H1 (cell line): ENCODE measurements around the gene SNAP25. TPM values are rescaled to one million over a fixed set of nuclear protein-coding genes. Genes with fewer than 3 reads are reported as not detected.

Experiments
- CTCF ChIA-PET: fragments of 300-600 bp; sonication (Branson Sonifier 250); formaldehyde crosslinking; loops from one replicate; lab custom pipeline; 2021; ENCODE audit not compliant: partially characterized antibody; lab: Charles Lee
- POLR2A ChIA-PET: fragments of 300-600 bp; sonication (Branson Sonifier 250); formaldehyde crosslinking; loops from one replicate; lab custom pipeline; 2021; ENCODE audit warnings: inconsistent platforms; ENCODE audit not compliant: partially characterized antibody; lab: Charles Lee
- DNase-seq, 2 experiments: peaks; one replicate each; pipeline versions ENCODE4 v3.0.0 to v3.0.0-alpha.2; 2010 to 2022; ENCODE audit warnings: low spot score in 2 of 2, low read depth in 1 of 2, mixed read lengths in 1 of 2
- FAIRE-seq: peaks from 2 replicates; lab custom pipeline; 2011; peaks lifted over from hg19 to GRCh38; lab: Jason Lieb, UNC
- H2AFZ ChIP-seq: 2 replicates; pipeline ENCODE4 v1.8.1; 2012; ENCODE audit warnings: low read length, inconsistent platforms
- H2AK5ac ChIP-seq: 2 replicates; pipeline ENCODE4 v1.6.1; 2013; ENCODE audit warnings: low read depth, low read length
- H2BK120ac ChIP-seq: replicated peaks from 2 replicates; pipeline ENCODE3; 2013; ENCODE audit warnings: low read depth, low read length, inconsistent platforms
- H2BK12ac ChIP-seq: 2 replicates; pipeline ENCODE4 v1.6.1; 2013; ENCODE audit warnings: low read depth, low read length
- H2BK15ac ChIP-seq: 2 replicates; pipeline ENCODE4 v1.6.1; 2013; ENCODE audit warnings: low read length
- H2BK20ac ChIP-seq: 2 replicates; pipeline ENCODE4 v1.6.1; 2013; ENCODE audit warnings: low read length
- H2BK5ac ChIP-seq: 2 replicates; pipeline ENCODE4 v1.6.1; 2013; ENCODE audit warnings: low read depth, low read length
- H3K14ac ChIP-seq: 2 replicates; pipeline ENCODE4 v1.6.1; 2013; ENCODE audit warnings: inconsistent platforms; ENCODE audit not compliant: insufficient read length
- H3K18ac ChIP-seq: 2 replicates; pipeline ENCODE4 v1.6.1; 2013; ENCODE audit warnings: low read length; ENCODE audit errors: extremely low read depth
- H3K23ac ChIP-seq: 2 replicates; pipeline ENCODE4 v1.6.1; 2013; ENCODE audit warnings: inconsistent platforms; ENCODE audit not compliant: insufficient read length
- H3K23me2 ChIP-seq: 2 replicates; pipeline ENCODE4 v1.6.1; 2013; ENCODE audit warnings: low read depth, low read length
- H3K27ac ChIP-seq: 2 replicates; pipeline ENCODE4 v1.6.1; 2011; ENCODE audit warnings: low read depth, low read length, inconsistent platforms
- H3K27me3 ChIP-seq, 4 experiments: replicated peaks in 1 of 4; 1 replicate in 1 of 4; 2 replicates in 3 of 4; pipeline versions ENCODE4 v1.6.1 to v1.8.1; 2011 to 2013; ENCODE audit warnings: low read length in 3 of 4, mild to moderate bottlenecking in 3 of 4, inconsistent platforms in 2 of 4, mixed read lengths in 2 of 4, moderate library complexity in 1 of 4; ENCODE audit not compliant: control insufficient read depth in 3 of 4, insufficient read depth in 3 of 4; ENCODE audit errors: extremely low read depth in 1 of 4
- H3K36me3 ChIP-seq, 4 experiments: 2 replicates each; pipeline versions ENCODE4 v1.6.1 to v1.8.1; 2011 to 2013; ENCODE audit warnings: mild to moderate bottlenecking in 4 of 4, low read length in 3 of 4, moderate library complexity in 2 of 4, control low read depth in 1 of 4, inconsistent platforms in 1 of 4; ENCODE audit not compliant: insufficient read depth in 4 of 4, control insufficient read depth in 2 of 4
- H3K4ac ChIP-seq: replicated peaks from 2 replicates; pipeline ENCODE3; 2013; ENCODE audit warnings: low read length, low read depth, mixed read lengths, inconsistent platforms; ENCODE audit not compliant: insufficient read length
- H3K4me1 ChIP-seq, 4 experiments: replicated peaks in 1 of 4; 1 replicate in 1 of 4; 2 replicates in 3 of 4; pipeline versions ENCODE4 v1.6.1 to v1.8.1; 2011 to 2013; ENCODE audit warnings: low read length in 3 of 4, inconsistent platforms in 2 of 4, mixed read lengths in 1 of 4; ENCODE audit not compliant: insufficient read depth in 4 of 4, control insufficient read depth in 3 of 4
- H3K4me2 ChIP-seq, 2 experiments: 2 replicates each; pipeline versions ENCODE4 v1.6.1 to v1.8.1; 2011 to 2013; ENCODE audit warnings: low read depth in 2 of 2, low read length in 2 of 2, control low read depth in 1 of 2, inconsistent platforms in 1 of 2, mild to moderate bottlenecking in 1 of 2; ENCODE audit not compliant: insufficient read depth in 1 of 2
- H3K4me3 ChIP-seq, 4 experiments: fragments of 200-600, 300-600 bp in 1 of 4; sonication (generic), shearing (Covaris generic), sonication (Bioruptor Twin) in 1 of 4; 2 replicates each; pipeline versions ENCODE4 v1.5.1 to v1.8.1; 2011 to 2016; ENCODE audit warnings: low read length in 4 of 4, low read depth in 3 of 4, control low read depth in 2 of 4, inconsistent platforms in 2 of 4, mild to moderate bottlenecking in 2 of 4, mixed read lengths in 1 of 4, moderate library complexity in 1 of 4; ENCODE audit not compliant: insufficient read depth in 2 of 4; ENCODE audit errors: extremely low read depth in 1 of 4
- H3K56ac ChIP-seq: replicated peaks from 2 replicates; pipeline ENCODE3; 2013; ENCODE audit warnings: low read depth, mild to moderate bottlenecking, mixed read lengths, low read length, inconsistent platforms; ENCODE audit not compliant: insufficient read length
- H3K79me1 ChIP-seq: 2 replicates; pipeline ENCODE4 v1.6.1; 2013; ENCODE audit warnings: low read depth, low read length, control low read depth
- H3K79me2 ChIP-seq, 2 experiments: 2 replicates each; pipeline versions ENCODE4 v1.6.1 to v1.8.1; 2012 to 2013; ENCODE audit warnings: low read length in 2 of 2, mild to moderate bottlenecking in 2 of 2, inconsistent platforms in 1 of 2; ENCODE audit not compliant: insufficient read depth in 2 of 2, control insufficient read depth in 1 of 2
- H3K9ac ChIP-seq, 4 experiments: replicated peaks in 1 of 4; 1 replicate in 1 of 4; 2 replicates in 3 of 4; pipeline versions ENCODE4 v1.6.1 to v1.8.1; 2011 to 2013; ENCODE audit warnings: low read depth in 3 of 4, low read length in 3 of 4, control low read depth in 2 of 4, mild to moderate bottlenecking in 2 of 4, moderate library complexity in 2 of 4, inconsistent platforms in 1 of 4; ENCODE audit errors: extremely low read depth in 1 of 4
- H3K9me3 ChIP-seq, 2 experiments: 2 replicates each; pipeline versions ENCODE4 v1.6.1 to v1.8.1; 2012 to 2013; ENCODE audit warnings: mild to moderate bottlenecking in 2 of 2, moderate library complexity in 2 of 2, control low read depth in 1 of 2, inconsistent platforms in 1 of 2, low read depth in 1 of 2, low read length in 1 of 2, mixed read lengths in 1 of 2; ENCODE audit not compliant: insufficient read depth in 2 of 2
- H4K20me1 ChIP-seq, 2 experiments: replicated peaks in 1 of 2; 2 replicates each; pipeline versions ENCODE3 to v1.8.1; 2011 to 2013; ENCODE audit warnings: inconsistent platforms in 2 of 2, low read length in 2 of 2, mild to moderate bottlenecking in 1 of 2; ENCODE audit not compliant: insufficient read depth in 2 of 2, control insufficient read depth in 1 of 2
- H4K5ac ChIP-seq: 2 replicates; pipeline ENCODE4 v1.6.1; 2013; ENCODE audit warnings: low read length, low read depth, mixed read lengths, inconsistent platforms; ENCODE audit not compliant: insufficient read length
- H4K8ac ChIP-seq: 2 replicates; pipeline ENCODE4 v1.8.0; 2013; ENCODE audit warnings: mild to moderate bottlenecking, moderate library complexity, low read length, inconsistent platforms; ENCODE audit not compliant: insufficient read depth; ENCODE audit errors: extremely low read depth
- H4K91ac ChIP-seq: replicated peaks from 2 replicates; pipeline ENCODE3; 2013; ENCODE audit warnings: low read length, mixed read lengths, inconsistent platforms; ENCODE audit not compliant: insufficient read length
- ATF3 ChIP-seq: IDR thresholded peaks from 2 replicates; pipeline ENCODE4 v1.6.1; 2011; ENCODE audit warnings: low read depth, mild to moderate bottlenecking, low read length; ENCODE audit not compliant: insufficient read depth
- E2F6 ChIP-seq: IDR thresholded peaks from 2 replicates; pipeline ENCODE4 v1.6.1; 2012; ENCODE audit warnings: inconsistent platforms
- EZH2 ChIP-seq: fragments of 200-600 bp; sonication (generic); IDR thresholded peaks from 2 replicates; pipeline ENCODE4 v1.7.1; 2012; ENCODE audit warnings: low read depth, mild to moderate bottlenecking, moderate library complexity, low read length, inconsistent platforms; ENCODE audit not compliant: severe bottlenecking
- HDAC2 ChIP-seq, 2 experiments: fragments of 300-600 bp in 1 of 2; sonication (generic) in 1 of 2; IDR thresholded peaks; 2 replicates each; pipeline ENCODE4 v1.6.1; 2011 to 2012; ENCODE audit warnings: low read depth in 2 of 2, low read length in 2 of 2, mild to moderate bottlenecking in 2 of 2, moderate library complexity in 2 of 2, borderline replicate concordance in 1 of 2, inconsistent platforms in 1 of 2
- PHF8 ChIP-seq: fragments of 200-600 bp; sonication (generic); conservative IDR thresholded peaks from 2 replicates; pipeline ENCODE4 v1.7.1; 2012; ENCODE audit warnings: low read depth, mild to moderate bottlenecking, inconsistent platforms, low read length, moderate library complexity
- SAP30 ChIP-seq: fragments of 300-600 bp; sonication (generic); IDR thresholded peaks from 2 replicates; pipeline ENCODE4 v1.7.1; 2012; ENCODE audit warnings: low read length, moderate library complexity, mild to moderate bottlenecking, inconsistent platforms; ENCODE audit not compliant: insufficient read depth, insufficient replicate concordance
- SIN3A ChIP-seq, 2 experiments: IDR thresholded peaks in 1 of 2; conservative IDR thresholded peaks in 1 of 2; 2 replicates each; pipeline ENCODE4 v1.6.1; 2011 to 2012; ENCODE audit warnings: low read length in 2 of 2, improper control_type of control experiment in 1 of 2, low read depth in 1 of 2, mild to moderate bottlenecking in 1 of 2
- TAF7 ChIP-seq: optimal IDR thresholded peaks from 2 replicates; pipeline ENCODE3; 2011; ENCODE audit warnings: low read depth, mild to moderate bottlenecking, inconsistent platforms, low read length, moderate library complexity, borderline replicate concordance
- TEAD4 ChIP-seq: IDR thresholded peaks from 2 replicates; pipeline ENCODE4 v1.6.1; 2012; ENCODE audit warnings: low read depth, low read length, inconsistent platforms, mixed read lengths
- ZNF274 ChIP-seq: IDR thresholded peaks from 2 replicates; pipeline ENCODE4 v1.7.0; 2012; ENCODE audit warnings: low read length, borderline replicate concordance; ENCODE audit errors: extremely low read depth
- WGBS, 2 experiments: shearing (Covaris generic) in 1 of 2; methylation state at CpG; one replicate each; pipeline versions ENCODE4 v1.1.6 to v1.1.7; 2013 to 2015; ENCODE audit warnings: low lambda C conversion rate in 2 of 2, mixed read lengths in 2 of 2, inconsistent platforms in 1 of 2, low coverage in 1 of 2, missing lambda C conversion rate in 1 of 2; ENCODE audit not compliant: insufficient replicate concordance in 2 of 2, insufficient coverage in 1 of 2, insufficient read length in 1 of 2; ENCODE audit errors: extremely low coverage in 1 of 2, missing lambda C conversion rate in 1 of 2; 5-methylcytosine and 5-hydroxymethylcytosine counted together
- polyA plus RNA-seq, 7 experiments: library from polyadenylated mRNA; depleted of rRNA in 3 of 7; stranded (reverse) in 5 of 7; unstranded in 2 of 7; fragments of >200 nt in 5 of 7; fragments of 200-250 nt in 2 of 7; gene quantifications; 1 replicate in 5 of 7; 2 replicates in 1 of 7; 4 replicates in 1 of 7; pipeline versions ENCODE4 v1.2.1 to v1.2.3, GENCODE V29; 2011 to 2013; ENCODE audit warnings: missing spikeins in 2 of 7, mixed read lengths in 2 of 7
- total RNA-seq: library from RNA; stranded (reverse); fragmentation: NEBNext Ultra II Directional; extraction: Animal tissue kit (Norgen Biotek cat#: 25700); gene quantifications from 2 replicates; pipeline ENCODE4 v1.2.1, GENCODE V29; 2021
- TF ChIP-seq, protein P1 (sequence below): IDR thresholded peaks from 2 replicates; pipeline ENCODE4 v1.6.1; 2012; ENCODE audit warnings: inconsistent platforms

The SNAP25 gene
- total and polyA plus RNA-seq, 2 of the 8 experiments (the other 6 are each of a cell fraction or from before 2014, with no cell fraction given) = 0.51 to 0.52 TPM

DNA sequence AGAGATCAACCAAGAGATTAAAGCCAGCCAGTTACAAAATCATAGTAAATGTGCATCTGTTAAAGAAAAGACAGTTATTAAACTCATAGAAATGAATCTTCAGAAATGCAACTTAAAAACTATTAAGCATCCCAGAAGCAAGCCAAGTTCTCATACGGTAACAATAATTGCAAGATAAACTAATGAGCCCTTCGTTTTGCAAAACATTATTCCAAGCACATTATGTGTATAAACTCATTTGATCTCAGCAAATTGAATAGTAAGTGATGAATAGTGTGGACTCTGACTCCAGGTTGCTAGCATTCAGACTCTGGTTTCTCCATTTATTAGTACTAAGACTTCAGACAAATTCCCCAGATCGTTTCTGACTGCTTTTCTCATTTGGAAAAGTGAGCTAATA, 85.2 kb downstream of the SNAP25 start:
- no peak overlapping the region for H3K18ac ChIP-seq
- no peak overlapping the region for H2BK15ac ChIP-seq
- DNase-seq (no peak), FAIRE-seq (no peak)
- no peak overlapping the region for H3K4ac ChIP-seq
- ChIA-PET CTCF (no interaction called here), POLR2A (no interaction called here)
- no peak overlapping the region for H4K91ac ChIP-seq
- no peak overlapping the region for H2BK20ac ChIP-seq
- H3K4me2 ChIP-seq = no peak overlapping the region
- H3K79me1 ChIP-seq = no peaks in the 10 kb centered on the region
- H3K4me1 ChIP-seq = peaks cover 0 to 10% (median 2%) of the 10 kb centered on the region in 4 experiments; a peak in 2 of 7 replicates
- peaks cover 0 to 1% of the 10 kb centered on the region in 2 experiments for H4K20me1 ChIP-seq
- H3K14ac ChIP-seq = no peak overlapping the region
- no peak overlapping the region for H2AFZ ChIP-seq
- H3K79me2 ChIP-seq = no peaks in the 10 kb centered on the region
- H4K8ac ChIP-seq = no peak overlapping the region
- H3K36me3 ChIP-seq = no peaks in the 10 kb centered on the region
- no peak overlapping the region for H3K27ac ChIP-seq
- H3K56ac ChIP-seq = no peak overlapping the region
- H2BK12ac ChIP-seq = no peak overlapping the region
- H2BK5ac ChIP-seq = no peak overlapping the region
- no peak overlapping the region for H2BK120ac ChIP-seq
- no peaks in the 10 kb centered on the region for H3K9me3 ChIP-seq
- no peak overlapping the region for H4K5ac ChIP-seq
- H3K9ac ChIP-seq = no peak overlapping the region
- no peak overlapping the region for H3K23ac ChIP-seq
- no peak overlapping the region for H2AK5ac ChIP-seq
- 81% methylated on average over 3 of the region's 3 CpGs; no CpG with 5 or more reads in 1 of the 2 experiments for WGBS, 2 experiments
- H3K23me2 ChIP-seq = peaks cover 4% of the 10 kb centered on the region; the same call in 1 of the 2 replicates
- no peak overlapping the region for H3K4me3 ChIP-seq
- peaks cover 0 to 2% (median 0%) of the 10 kb centered on the region in 4 experiments; a peak in 2 of 7 replicates for H3K27me3 ChIP-seq
- TF ChIP-seq E2F6 (no peak), TEAD4 (no peak), TAF7 (no peak), EZH2 (no peak), HDAC2 (IDR thresholded peaks at IDR 0.05; ENCODE audit: borderline replicate concordance in 1 of 2, low read depth in 2 of 2, low read length in 2 of 2) (no peak), ZNF274 (no peak), ATF3 (no peak), SIN3A (conservative IDR thresholded peaks at IDR 0.05 in 1 of 2, IDR thresholded peaks at IDR 0.05 in 1 of 2; ENCODE audit: low read depth in 1 of 2, low read length in 2 of 2) (no peak), SAP30 (no peak), PHF8 (no peak)
- TF ChIP-seq, protein P1, sequence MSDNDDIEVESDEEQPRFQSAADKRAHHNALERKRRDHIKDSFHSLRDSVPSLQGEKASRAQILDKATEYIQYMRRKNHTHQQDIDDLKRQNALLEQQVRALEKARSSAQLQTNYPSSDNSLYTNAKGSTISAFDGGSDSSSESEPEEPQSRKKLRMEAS = no peak
